SK-N-SH (cell line): Measurements from ENCODE around the gene CFAP299. TPM values are rescaled to one million over a fixed set of nuclear protein-coding genes. Genes with fewer than 3 reads are reported as not detected.
"Not testable (repeated sequence)": the region's sequence is repeated elsewhere in the genome, so short reads cannot be mapped to it uniquely, and the experiment has no call there.

Experiments used
- CTCF ChIA-PET: fragments of 300-600, 350-600 bp; formaldehyde crosslinking; extraction: SDS; loops from one replicate; lab custom pipeline; 2021; lab: Yijun Ruan, JAX
- POLR2A ChIA-PET: fragments of 350-600 bp; sonication (Branson Sonifier 250); formaldehyde crosslinking; extraction: SDS; loops from one replicate; lab custom pipeline; 2020; ENCODE audit warnings: antibody characterized with exemption, inconsistent platforms; lab: Yijun Ruan, JAX
- DNase-seq: peaks from one replicate; pipeline ENCODE4 v3.0.0; 2012
- H2AFZ ChIP-seq: fragments of 200-600 bp; sonication (generic); 2 replicates; pipeline ENCODE4 v1.8.1; 2016; ENCODE audit warnings: antibody characterized with exemption, mild to moderate bottlenecking, low read depth
- H3F3A ChIP-seq: fragments of 200-600 bp; sonication (generic); replicated peaks from 2 replicates; pipeline ENCODE3; 2016; ENCODE audit warnings: antibody characterized with exemption, mild to moderate bottlenecking; ENCODE audit not compliant: insufficient read depth
- H3K27ac ChIP-seq, 2 experiments: fragments of 200-500 bp in 1 of 2; fragments of 200-600 bp in 1 of 2; sonication (Bioruptor generic) in 1 of 2; sonication (generic), shearing (Covaris generic) in 1 of 2; 2 replicates each; pipeline versions ENCODE4 v1.5.1 to v1.6.1; 2014 to 2016; ENCODE audit warnings: low read depth in 2 of 2, inconsistent platforms in 1 of 2, low read length in 1 of 2, mild to moderate bottlenecking in 1 of 2, mixed read lengths in 1 of 2
- H3K27me3 ChIP-seq: fragments of 200-600 bp; sonication (generic), shearing (Covaris generic); 2 replicates; pipeline ENCODE4 v1.6.1; 2016; ENCODE audit warnings: mixed run types; ENCODE audit not compliant: insufficient read depth
- H3K36me3 ChIP-seq, 2 experiments: fragments of 200-500 bp in 1 of 2; fragments of 200-600 bp in 1 of 2; sonication (Bioruptor generic) in 1 of 2; sonication (generic) in 1 of 2; replicated peaks in 1 of 2; 2 replicates each; pipeline versions ENCODE3 to v1.5.1; 2014 to 2016; ENCODE audit warnings: low read length in 1 of 2, mild to moderate bottlenecking in 1 of 2; ENCODE audit not compliant: insufficient read depth in 2 of 2, control insufficient read depth in 1 of 2
- H3K4me1 ChIP-seq, 2 experiments: fragments of 200-500 bp in 1 of 2; fragments of 200-600 bp in 1 of 2; sonication (Bioruptor generic) in 1 of 2; sonication (generic), shearing (Covaris generic) in 1 of 2; 2 replicates each; pipeline versions ENCODE4 v1.5.1 to v1.6.1; 2014 to 2016; ENCODE audit warnings: low read depth in 1 of 2, low read length in 1 of 2, mixed run types in 1 of 2; ENCODE audit not compliant: insufficient read depth in 2 of 2, control insufficient read depth in 1 of 2
- H3K4me2 ChIP-seq: fragments of 200-600 bp; sonication (generic), shearing (Covaris generic); 2 replicates; pipeline ENCODE4 v1.6.1; 2017; ENCODE audit warnings: mixed run types
- H3K4me3 ChIP-seq, 2 experiments: fragments of 200-500 bp in 1 of 2; fragments of 200-600 bp in 1 of 2; sonication (Bioruptor generic) in 1 of 2; sonication (generic), shearing (Covaris generic) in 1 of 2; 2 replicates each; pipeline versions ENCODE4 v1.5.1 to v1.8.1; 2014 to 2016; ENCODE audit warnings: low read depth in 2 of 2, inconsistent platforms in 1 of 2, low read length in 1 of 2, mild to moderate bottlenecking in 1 of 2, mixed read lengths in 1 of 2, moderate library complexity in 1 of 2
- H3K79me2 ChIP-seq: fragments of 200-600 bp; sonication (generic); 2 replicates; pipeline ENCODE4 v1.8.1; 2017; ENCODE audit warnings: mild to moderate bottlenecking; ENCODE audit not compliant: insufficient read depth
- H3K9ac ChIP-seq: fragments of 200-600 bp; sonication (generic); 2 replicates; pipeline ENCODE4 v1.6.1; 2017; ENCODE audit warnings: mixed run types
- H3K9me2 ChIP-seq: fragments of 200-600 bp; sonication (generic); 2 replicates; pipeline ENCODE4 v1.6.1; 2017; ENCODE audit warnings: mixed run types
- H3K9me3 ChIP-seq: fragments of 200-600 bp; sonication (generic); 2 replicates; pipeline ENCODE4 v1.6.1; 2017; ENCODE audit warnings: mixed run types, mild to moderate bottlenecking, moderate library complexity
- H4K20me1 ChIP-seq: fragments of 200-600 bp; sonication (generic); 2 replicates; pipeline ENCODE4 v1.6.1; 2017; ENCODE audit warnings: mild to moderate bottlenecking, mixed run types; ENCODE audit not compliant: insufficient read depth
- CTCF ChIP-seq: fragments of 200-600 bp; sonication (generic); IDR thresholded peaks from 2 replicates; pipeline ENCODE4 v1.6.1; 2017; ENCODE audit warnings: antibody characterized with exemption, mild to moderate bottlenecking, moderate library complexity
- FOXJ3 ChIP-seq: sonication (generic); formaldehyde crosslinking; IDR thresholded peaks from 2 replicates; pipeline ENCODE4 v1.5.1; 2020; ENCODE audit warnings: mild to moderate bottlenecking, missing genetic modification reagents
- FOXM1 ChIP-seq: IDR thresholded peaks from 2 replicates; pipeline ENCODE4 v1.4.0; 2012; ENCODE audit warnings: low read depth, mild to moderate bottlenecking
- GABPA ChIP-seq: IDR thresholded peaks from 2 replicates; pipeline ENCODE4 v1.4.0; 2012; ENCODE audit warnings: low read depth, mild to moderate bottlenecking
- GATA2 ChIP-seq: sonication (generic); formaldehyde crosslinking; IDR thresholded peaks from 2 replicates; pipeline ENCODE4 v1.5.0; 2020; ENCODE audit warnings: mild to moderate bottlenecking, missing genetic modification reagents
- IRF3 ChIP-seq: fragments of 150-350 bp; IDR thresholded peaks from 2 replicates; pipeline ENCODE4 v1.6.1; 2016; ENCODE audit warnings: mild to moderate bottlenecking, low read depth, low read length
- JUND ChIP-seq: IDR thresholded peaks from 2 replicates; pipeline ENCODE4 v1.4.0; 2012
- NFIC ChIP-seq: IDR thresholded peaks from 2 replicates; pipeline ENCODE4 v1.4.0; 2012; ENCODE audit warnings: borderline replicate concordance
- NRF1 ChIP-seq: IDR thresholded peaks from 2 replicates; pipeline ENCODE4 v1.6.1; 2012; ENCODE audit warnings: low read depth, mild to moderate bottlenecking, low read length
- POLR2AphosphoS5 ChIP-seq: IDR thresholded peaks from 2 replicates; pipeline ENCODE4 v1.6.1; 2012; ENCODE audit warnings: low read depth, low read length
- RAD21 ChIP-seq: IDR thresholded peaks from 2 replicates; pipeline ENCODE4 v1.6.1; 2012; ENCODE audit warnings: mild to moderate bottlenecking, low read length
- RCOR1 ChIP-seq: fragments of 150-350 bp; IDR thresholded peaks from 2 replicates; pipeline ENCODE4 v1.6.1; 2017; ENCODE audit warnings: antibody characterized with exemption, low read length
- REST ChIP-seq: IDR thresholded peaks from 2 replicates; pipeline ENCODE4 v1.6.1; 2012; ENCODE audit warnings: mild to moderate bottlenecking, low read depth, low read length, moderate library complexity
- RXRA ChIP-seq: IDR thresholded peaks from 2 replicates; pipeline ENCODE4 v1.4.0; 2012; ENCODE audit warnings: low read depth, mild to moderate bottlenecking, borderline replicate concordance
- SIN3A ChIP-seq: IDR thresholded peaks from 2 replicates; pipeline ENCODE4 v1.6.1; 2012; ENCODE audit warnings: low read depth, mild to moderate bottlenecking, low read length, moderate library complexity, borderline replicate concordance
- SMC3 ChIP-seq: IDR thresholded peaks from 2 replicates; pipeline ENCODE4 v1.6.1; 2012; ENCODE audit warnings: low read depth, low read length, improper control_type of control experiment
- TAF1 ChIP-seq: IDR thresholded peaks from 2 replicates; pipeline ENCODE4 v1.6.1; 2012; ENCODE audit warnings: low read depth, mild to moderate bottlenecking, low read length, moderate library complexity, borderline replicate concordance
- USF1 ChIP-seq: IDR thresholded peaks from 2 replicates; pipeline ENCODE4 v1.4.0; 2012; ENCODE audit warnings: low read depth, borderline replicate concordance
- USF2 ChIP-seq: fragments of 150-350 bp; IDR thresholded peaks from 2 replicates; pipeline ENCODE4 v1.6.1; 2017; ENCODE audit warnings: antibody characterized with exemption, low read length, low read depth, borderline replicate concordance
- WGBS: methylation state at CpG from one replicate; pipeline ENCODE4 v1.1.6; 2017; ENCODE audit warnings: low lambda C conversion rate; 5-methylcytosine and 5-hydroxymethylcytosine counted together
- polyA plus RNA-seq, 3 experiments: library from polyadenylated mRNA; depleted of rRNA; stranded (reverse); fragments of >200 nt; gene quantifications; 2 replicates each; pipeline ENCODE4 v1.2.3, GENCODE V29; 2012

CFAP299 gene
- polyA plus RNA-seq, 1 of the 3 experiments (the other 2 are of a cell fraction): 1.2 TPM

GRCh38 chr4:80646061-80646460 lies 310.5 kb downstream of the CFAP299 start (continued):
- TF ChIP-seq REST (no peak), FOXM1 (no peak), NFIC (no peak), USF1 (no peak)

- 25% methylated on average over 2 of the region's 2 CpGs for WGBS
- Histone ChIP-seq H3K9ac (no peak overlapping the region), H3K79me2 (no peaks in the 10 kb centered on the region), H2AFZ (no peak overlapping the region), H3K27ac (no peak overlapping the region), H3K4me2 (no peak overlapping the region), H3K9me2 (no peaks in the 10 kb centered on the region), H3K9me3 (no peaks in the 10 kb centered on the region), H3K4me3 (no peak overlapping the region), H4K20me1 (no peaks in the 10 kb centered on the region), H3K36me3 (no peaks in the 10 kb centered on the region), H3K27me3 (no peaks in the 10 kb centered on the region), H3F3A (no peaks in the 10 kb centered on the region), H3K4me1 (no peaks in the 10 kb centered on the region)
- no peak for TF ChIP-seq IRF3
- no peak for TF ChIP-seq RAD21
- no peak for TF ChIP-seq SMC3
- TF ChIP-seq USF1: no peak
- no peak for TF ChIP-seq GATA2 (CRISPR knock-in tag)
- TF ChIP-seq TAF1: no peak
- no peak for TF ChIP-seq NRF1
- TF ChIP-seq FOXJ3 (CRISPR knock-in tag): no peak
- no peak for TF ChIP-seq USF2
- TF ChIP-seq CTCF: no peak
- no peak for TF ChIP-seq POLR2AphosphoS5
- no peak for TF ChIP-seq JUND
- no peak for TF ChIP-seq GABPA
- TF ChIP-seq RCOR1: no peak
- TF ChIP-seq SIN3A: no peak
- no peak for TF ChIP-seq RXRA
- ChIA-PET CTCF (no interaction called here), POLR2A (no interaction called here)
- DNase-seq: no peak
Measured at GRCh38 chr4:80655662-80656061, 320.1 kb downstream of the CFAP299 start.

- H3K9ac ChIP-seq, H3K9me2 ChIP-seq, H2AFZ ChIP-seq, H3K79me2 ChIP-seq, POLR2A ChIA-PET, DNase-seq, H3F3A ChIP-seq, H3K27ac ChIP-seq, H3K27me3 ChIP-seq, H3K4me3 ChIP-seq, H3K36me3 ChIP-seq, CTCF ChIA-PET, H3K4me1 ChIP-seq, H4K20me1 ChIP-seq, H3K9me3 ChIP-seq, H3K4me2 ChIP-seq: not testable (repeated sequence)
- 49% methylated on average over 3 of the region's 3 CpGs for WGBS
Measured at GRCh38 chr4:80670118-80670517, 334.6 kb downstream of the CFAP299 start.
